IPS-11a (cell line): ENCODE results near the gene RBBP8NL.
"Not testable (repeated sequence)": the region's sequence is repeated elsewhere in the genome, so short reads cannot be mapped to it uniquely, and the experiment has no call there.

Source experiments
- H3K4me3 ChIP-seq: one replicate; pipeline ENCODE4 v1.5.1; 2013; ENCODE audit warnings: low read depth, low read length, control low read depth

The RBBP8NL gene

GRCh38 chr20:62446481-62446880 is 19.1 kb upstream of the RBBP8NL start:
- no peak overlapping the region for H3K4me3 ChIP-seq

GRCh38 chr20:62445553-62446340 is 18.4 kb upstream of the RBBP8NL start:
- H3K4me3 ChIP-seq = no peak overlapping the region

GRCh38 chr20:62444286-62444685 is 16.9 kb upstream of the RBBP8NL start:
- no peak overlapping the region for H3K4me3 ChIP-seq

- H3K4me3 ChIP-seq = no peak overlapping the region
Observed at GRCh38 chr20:62441987-62442539, 14.7 kb upstream of the RBBP8NL start.

- H3K4me3 ChIP-seq = no peak overlapping the region
Observed at GRCh38 chr20:62439218-62439617, 11.9 kb upstream of the RBBP8NL start.

- no peak overlapping the region for H3K4me3 ChIP-seq
Observed at GRCh38 chr20:62437927-62438326, 10.6 kb upstream of the RBBP8NL start.

GRCh38 chr20:62437496-62437895 is 10.2 kb upstream of the RBBP8NL start:
- H3K4me3 ChIP-seq = no peak overlapping the region

GRCh38 chr20:62436692-62437091 is 9.4 kb upstream of the RBBP8NL start:
- H3K4me3 ChIP-seq = no peak overlapping the region

- no peak overlapping the region for H3K4me3 ChIP-seq
Observed at GRCh38 chr20:62433658-62434497, 6.5 kb upstream of the RBBP8NL start.

GRCh38 chr20:62430866-62431447 is 3.6 kb upstream of the RBBP8NL start:
- no peak overlapping the region for H3K4me3 ChIP-seq

GRCh38 chr20:62430311-62430853 is 3.0 kb upstream of the RBBP8NL start:
- no peak overlapping the region for H3K4me3 ChIP-seq

- no peak overlapping the region for H3K4me3 ChIP-seq
Observed at GRCh38 chr20:62429455-62430310, 2.3 kb upstream of the RBBP8NL start.

- H3K4me3 ChIP-seq = no peak overlapping the region
Observed at GRCh38 chr20:62428396-62429295, 1.3 kb upstream of the RBBP8NL start.

GRCh38 chr20:62428002-62428372 is 648 bp upstream of the RBBP8NL start:
- no peak overlapping the region for H3K4me3 ChIP-seq

GRCh38 chr20:62426699-62427131 is 624 bp downstream of the RBBP8NL start:
- no peak overlapping the region for H3K4me3 ChIP-seq

GRCh38 chr20:62426059-62426348 is 1.3 kb downstream of the RBBP8NL start:
- H3K4me3 ChIP-seq = not testable (repeated sequence)

- H3K4me3 ChIP-seq = no peak overlapping the region
Observed at GRCh38 chr20:62425281-62426058, 1.9 kb downstream of the RBBP8NL start.

GRCh38 chr20:62424249-62425107 is 2.9 kb downstream of the RBBP8NL start:
- no peak overlapping the region for H3K4me3 ChIP-seq
